Subcutaneous adipose tissue (tissue), 4 donors: ENCODE data around the gene SUPT6H. TPM values are rescaled to one million over a fixed set of nuclear protein-coding genes. Genes with fewer than 3 reads are reported as not detected.

Experiments
- CTCF ChIP-seq: fragments of 450-650 bp; IDR thresholded peaks from one replicate; pipeline ENCODE4 v1.5.1; 2016; ENCODE audit warnings: low read depth, mild to moderate bottlenecking, control low read depth, antibody characterized with exemption, moderate library complexity
- total RNA-seq, 4 donors: library from RNA; depleted of rRNA; stranded (reverse); fragments of >200 nt; gene quantifications; one replicate each; pipeline ENCODE4 v1.1.0, GENCODE V29; 2016

Gene SUPT6H
- total RNA-seq, 4 donors from 2014 or later = 52.2 to 69.5 (median 61.4) TPM

DNA sequence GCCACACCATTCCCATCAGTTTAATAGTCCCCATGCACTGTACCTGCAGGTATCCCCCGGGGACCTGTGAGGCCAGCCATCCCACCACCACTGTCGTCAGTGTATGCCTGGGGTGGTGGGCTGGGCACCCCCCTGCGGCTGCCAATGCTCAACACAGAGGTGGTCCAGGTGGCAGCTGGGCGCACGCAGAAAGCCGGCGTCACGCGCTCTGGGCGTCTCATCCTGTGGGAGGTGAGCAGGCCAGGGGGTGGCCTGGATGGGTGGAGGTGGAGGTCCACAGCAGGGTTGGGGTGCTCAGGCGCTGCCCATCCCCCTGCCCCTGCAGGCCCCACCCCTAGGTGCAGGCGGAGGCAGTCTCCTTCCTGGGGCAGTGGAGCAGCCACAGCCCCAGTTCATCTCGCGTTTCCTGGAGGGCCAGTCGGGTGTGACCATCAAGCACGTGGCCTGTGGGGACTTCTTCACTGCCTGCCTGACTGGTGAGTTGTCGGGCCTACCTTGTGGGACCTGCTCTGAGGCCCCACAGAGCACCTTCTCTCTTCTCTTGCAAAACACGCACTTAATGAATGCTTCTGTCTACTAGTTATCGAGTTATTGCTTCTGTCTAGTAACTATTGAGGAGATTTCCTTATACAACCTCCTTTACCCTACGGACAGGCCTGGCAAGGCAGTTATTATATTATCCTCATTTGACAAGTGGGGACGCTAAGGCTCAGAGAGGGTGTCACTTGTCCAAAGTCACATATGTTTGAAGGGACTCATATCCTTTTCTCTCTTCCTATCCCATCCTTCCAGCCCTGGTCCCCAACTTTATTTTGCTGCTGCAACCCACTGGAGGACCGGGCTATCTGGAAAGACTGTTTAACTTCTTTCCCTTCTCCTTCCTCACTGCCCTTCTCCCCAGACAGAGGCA is 76.0 kb downstream of the SUPT6H start:
- TF ChIP-seq CTCF = no peak

DNA sequence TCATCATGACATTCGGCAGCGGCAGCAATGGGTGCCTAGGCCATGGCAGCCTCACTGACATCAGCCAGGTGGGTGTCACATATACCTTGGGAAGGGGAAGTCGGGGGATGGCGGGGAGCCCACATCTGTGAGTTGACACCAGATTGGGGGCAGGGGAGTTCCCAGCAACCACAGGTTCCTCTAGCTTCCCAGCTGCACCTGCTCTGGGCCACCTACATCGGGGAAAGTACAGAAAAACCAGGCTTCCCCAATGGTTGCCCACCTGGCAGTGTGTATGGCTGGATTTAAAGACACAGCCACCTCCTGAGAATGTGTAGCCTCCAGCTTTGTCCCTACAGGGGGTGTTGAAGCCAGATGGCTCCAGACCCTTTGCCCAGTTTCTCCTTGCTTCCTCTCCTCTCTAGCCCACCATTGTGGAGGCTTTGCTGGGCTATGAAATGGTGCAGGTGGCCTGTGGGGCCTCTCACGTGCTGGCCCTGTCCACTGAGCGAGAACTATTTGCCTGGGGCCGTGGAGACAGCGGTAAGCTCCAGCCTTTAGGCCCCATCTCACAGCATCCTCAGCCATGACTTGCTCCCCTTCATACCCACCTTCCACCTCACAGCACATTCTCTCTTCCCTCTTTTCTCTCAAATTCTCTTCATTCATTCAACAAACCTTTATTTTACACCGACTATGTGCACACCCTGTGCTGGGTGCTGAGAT is 76.8 kb downstream of the SUPT6H start:
- no peak for TF ChIP-seq CTCF

DNA sequence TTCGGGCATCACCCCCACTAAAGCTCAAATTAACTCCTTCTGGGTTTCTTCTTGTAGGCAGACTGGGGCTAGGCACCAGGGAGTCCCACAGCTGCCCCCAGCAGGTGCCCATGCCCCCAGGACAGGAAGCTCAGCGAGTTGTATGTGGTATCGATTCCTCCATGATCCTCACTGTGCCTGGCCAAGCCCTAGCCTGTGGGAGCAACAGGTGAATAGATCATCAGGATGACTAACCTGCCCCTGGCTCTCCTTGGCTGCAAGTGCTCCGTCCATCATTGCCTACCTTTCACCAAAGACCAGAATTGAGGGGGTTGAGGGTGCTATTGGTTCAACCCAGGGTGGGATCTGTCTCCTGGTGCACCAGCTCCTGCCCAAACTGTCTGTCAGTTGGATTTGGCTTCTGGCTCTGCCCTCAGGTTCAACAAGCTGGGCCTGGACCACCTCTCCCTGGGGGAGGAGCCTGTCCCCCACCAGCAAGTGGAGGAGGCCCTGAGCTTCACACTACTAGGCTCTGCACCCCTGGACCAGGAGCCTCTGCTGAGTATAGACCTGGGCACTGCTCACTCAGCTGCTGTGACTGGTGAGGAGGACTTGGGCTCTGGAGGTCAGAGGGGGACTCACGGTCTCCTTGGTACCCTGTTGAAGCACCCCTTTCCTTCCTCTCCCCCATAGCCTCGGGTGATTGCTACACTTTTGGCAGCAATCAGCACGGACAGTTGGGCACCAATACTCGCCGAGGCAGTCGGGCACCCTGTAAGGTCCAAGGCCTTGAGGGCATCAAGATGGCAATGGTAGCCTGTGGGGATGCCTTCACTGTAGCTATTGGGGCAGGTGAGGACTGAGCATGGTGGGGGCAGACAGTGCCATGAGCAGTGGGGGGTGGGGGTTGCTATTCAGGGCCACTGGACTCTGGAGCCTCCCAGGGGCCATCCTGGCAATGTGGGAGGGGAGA is 78.7 kb downstream of the SUPT6H start:
- no peak for TF ChIP-seq CTCF

DNA sequence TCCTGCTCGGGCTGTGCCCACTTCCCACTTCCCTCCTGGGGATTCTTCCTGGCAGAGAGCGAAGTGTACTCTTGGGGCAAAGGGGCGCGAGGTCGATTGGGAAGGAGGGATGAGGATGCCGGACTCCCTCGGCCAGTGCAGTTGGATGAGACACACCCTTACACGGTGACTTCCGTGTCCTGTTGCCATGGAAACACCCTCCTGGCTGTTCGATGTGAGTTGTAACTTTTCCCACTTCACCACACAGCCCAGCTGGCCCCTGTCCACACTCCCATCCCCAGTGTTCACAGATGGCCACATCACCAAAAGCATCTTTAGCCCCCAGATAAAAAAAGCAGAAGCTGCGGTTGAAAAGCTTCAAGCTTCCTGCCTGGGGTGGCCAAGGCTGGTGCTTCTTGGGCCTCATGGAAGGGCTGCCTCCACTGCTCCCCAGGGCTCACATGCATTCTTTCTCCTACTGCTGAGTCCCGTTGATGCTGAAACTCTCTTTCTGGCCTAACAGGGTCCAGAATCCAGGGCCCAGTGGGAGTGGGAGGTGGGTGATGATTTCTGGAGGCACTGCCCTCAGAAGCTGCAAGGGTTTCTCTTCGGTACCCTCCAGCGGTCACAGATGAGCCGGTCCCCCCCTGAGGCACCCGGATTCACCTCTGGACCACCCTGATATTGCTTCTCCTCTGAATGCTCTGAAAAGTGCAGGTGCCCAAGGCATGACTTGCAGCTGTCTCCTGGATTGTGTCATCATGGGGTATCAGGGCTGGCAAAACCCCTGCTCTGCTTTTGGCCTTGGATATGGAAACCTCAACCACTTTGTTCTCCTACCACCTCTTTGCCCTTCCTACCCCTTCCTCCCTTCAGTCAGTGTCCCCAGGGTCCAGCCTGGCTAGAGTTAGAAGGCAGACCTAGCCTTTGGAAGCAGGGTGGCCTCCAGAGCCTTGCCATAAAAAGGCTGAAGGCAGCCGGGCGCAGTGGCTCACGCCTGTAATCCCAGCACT is 79.6 kb downstream of the SUPT6H start:
- TF ChIP-seq CTCF = no peak

- TF ChIP-seq CTCF = no peak
Observed at GRCh38 chr17:28743243-28744103, 81.5 kb downstream of the SUPT6H start, which contains the start of gene TRAF4. Gene TRAF4 (plus strand): TSS chr17:28744011. CDS start chr17:28744113, 102 bp downstream.
